IMR-90 (cell line): ENCODE results near the gene LTBP2. TPM values are rescaled to one million over a fixed set of nuclear protein-coding genes. Genes with fewer than 3 reads are reported as not detected.

Experiments
- ATAC-seq: fragments of 200-7000 bp; cut with Tn5 transposase; 2 replicates; pipeline ENCODE4 v1.9.1; 2020; ENCODE audit warnings: low read depth, mild to moderate bottlenecking, moderate library complexity
- BruUV-seq: library from RNA; stranded (reverse); fragments of 400-500 nt; replicated peaks from 2 replicates; lab custom pipeline; 2021; lab: Mats Ljungman, UMichigan
- CTCF ChIA-PET: fragments of 300-600 bp; formaldehyde crosslinking; extraction: SDS; loops from one replicate; lab custom pipeline; 2021; ENCODE audit warnings: antibody characterized with exemption; lab: Yijun Ruan, JAX
- POLR2A ChIA-PET: fragments of 300-600 bp; sonication (Branson Sonifier 250); formaldehyde crosslinking; loops from one replicate; lab custom pipeline; 2022; ENCODE audit warnings: antibody characterized with exemption; ENCODE audit not compliant: unreplicated experiment; lab: Charles Lee
- DNase-seq: peaks from one replicate; pipeline ENCODE4 v3.0.0; 2013
- H2AFZ ChIP-seq: replicated peaks from 2 replicates; pipeline ENCODE3; 2013; ENCODE audit warnings: low read length, mild to moderate bottlenecking; ENCODE audit not compliant: poor library complexity
- H2AK5ac ChIP-seq: 2 replicates; pipeline ENCODE4 v1.6.1; 2013; ENCODE audit warnings: low read depth, low read length, inconsistent platforms
- H2AK9ac ChIP-seq: replicated peaks from 2 replicates; pipeline ENCODE3; 2013; ENCODE audit warnings: mild to moderate bottlenecking, low read depth, low read length, moderate library complexity; ENCODE audit not compliant: poor library complexity
- H2BK120ac ChIP-seq: 2 replicates; pipeline ENCODE4 v1.6.1; 2013; ENCODE audit warnings: low read depth, low read length, inconsistent platforms
- H2BK15ac ChIP-seq: 3 replicates; pipeline ENCODE4 v1.6.1; 2013; ENCODE audit warnings: low read depth, low read length, inconsistent platforms
- H2BK20ac ChIP-seq: 2 replicates; pipeline ENCODE4 v1.6.1; 2013; ENCODE audit warnings: low read depth, mild to moderate bottlenecking, inconsistent platforms, low read length, moderate library complexity
- H2BK5ac ChIP-seq: 2 replicates; pipeline ENCODE4 v1.6.1; 2013; ENCODE audit warnings: mild to moderate bottlenecking, low read depth, low read length, inconsistent platforms; ENCODE audit not compliant: poor library complexity, severe bottlenecking
- H3K14ac ChIP-seq: replicated peaks from 2 replicates; pipeline ENCODE4 v1.6.1; 2013; ENCODE audit warnings: low read depth, low read length, inconsistent platforms
- H3K18ac ChIP-seq: 2 replicates; pipeline ENCODE4 v1.6.1; 2013; ENCODE audit warnings: low read depth, low read length, control low read depth
- H3K23ac ChIP-seq: 2 replicates; pipeline ENCODE4 v1.6.1; 2013; ENCODE audit warnings: low read depth, low read length, inconsistent platforms
- H3K27ac ChIP-seq: 2 replicates; pipeline ENCODE4 v1.5.1; 2013; ENCODE audit warnings: mild to moderate bottlenecking, control low read depth, low read length; ENCODE audit not compliant: insufficient read depth
- H3K27me3 ChIP-seq: 2 replicates; pipeline ENCODE4 v1.6.1; 2013; ENCODE audit warnings: low read length; ENCODE audit not compliant: control insufficient read depth, insufficient read depth
- H3K36me3 ChIP-seq: 2 replicates; pipeline ENCODE4 v1.6.1; 2013; ENCODE audit warnings: low read length, mixed read lengths; ENCODE audit not compliant: control insufficient read depth, insufficient read depth
- H3K4ac ChIP-seq: 2 replicates; pipeline ENCODE4 v1.6.1; 2013; ENCODE audit warnings: low read depth, low read length, inconsistent platforms
- H3K4me1 ChIP-seq: 2 replicates; pipeline ENCODE4 v1.6.1; 2013; ENCODE audit warnings: low read length, mixed read lengths; ENCODE audit not compliant: control insufficient read depth, insufficient read depth
- H3K4me2 ChIP-seq: 2 replicates; pipeline ENCODE4 v1.6.1; 2013; ENCODE audit warnings: low read depth, mild to moderate bottlenecking, control low read depth, low read length, moderate library complexity
- H3K4me3 ChIP-seq: 2 replicates; pipeline ENCODE4 v1.5.1; 2013; ENCODE audit warnings: low read depth, mild to moderate bottlenecking, control low read depth, low read length, moderate library complexity; ENCODE audit not compliant: insufficient read depth
- H3K56ac ChIP-seq: 2 replicates; pipeline ENCODE4 v1.6.1; 2013; ENCODE audit warnings: low read length, inconsistent platforms; ENCODE audit not compliant: insufficient read depth; ENCODE audit errors: extremely low read depth
- H3K79me1 ChIP-seq, 2 experiments: 2 replicates each; pipeline ENCODE4 v1.6.1; 2013; ENCODE audit warnings: low read length in 2 of 2, inconsistent platforms in 1 of 2, low read depth in 1 of 2
- H3K9ac ChIP-seq: 2 replicates; pipeline ENCODE4 v1.6.1; 2013; ENCODE audit warnings: low read depth, low read length, control low read depth
- H3K9me1 ChIP-seq: 2 replicates; pipeline ENCODE4 v1.6.1; 2013; ENCODE audit warnings: low read length, inconsistent platforms; ENCODE audit not compliant: insufficient read depth
- H3K9me3 ChIP-seq: 2 replicates; pipeline ENCODE4 v1.6.1; 2013; ENCODE audit warnings: low read length; ENCODE audit not compliant: control insufficient read depth, insufficient read depth
- H4K20me1 ChIP-seq: 2 replicates; pipeline ENCODE4 v1.6.1; 2013; ENCODE audit warnings: low read length, inconsistent platforms; ENCODE audit not compliant: insufficient read depth
- H4K5ac ChIP-seq: 2 replicates; pipeline ENCODE4 v1.6.1; 2013; ENCODE audit warnings: mild to moderate bottlenecking, low read depth, low read length, control low read depth
- H4K8ac ChIP-seq, 2 experiments: 2 replicates each; pipeline ENCODE4 v1.6.1; 2013; ENCODE audit warnings: low read depth in 2 of 2, low read length in 2 of 2, control low read depth in 1 of 2, inconsistent platforms in 1 of 2
- H4K91ac ChIP-seq: 2 replicates; pipeline ENCODE4 v1.6.1; 2013; ENCODE audit warnings: low read depth, low read length, inconsistent platforms; ENCODE audit not compliant: insufficient read depth
- BHLHE40 ChIP-seq: fragments of 150-350 bp; IDR thresholded peaks from 2 replicates; pipeline ENCODE4 v1.6.1; 2016; ENCODE audit warnings: mild to moderate bottlenecking, low read depth, low read length
- CEBPB ChIP-seq: IDR thresholded peaks from 2 replicates; pipeline ENCODE4 v1.6.1; 2012; ENCODE audit warnings: low read depth, low read length, improper control_type of control experiment
- CHD1 ChIP-seq: IDR thresholded peaks from 2 replicates; pipeline ENCODE4 v1.6.1; 2012; ENCODE audit warnings: low read depth, low read length, improper control_type of control experiment
- FOS ChIP-seq: fragments of 150-350 bp; IDR thresholded peaks from 2 replicates; pipeline ENCODE4 v1.6.1; 2016; ENCODE audit warnings: low read depth, low read length
- MAFK ChIP-seq: IDR thresholded peaks from 2 replicates; pipeline ENCODE4 v1.6.1; 2012; ENCODE audit warnings: low read depth, low read length, improper control_type of control experiment
- MAZ ChIP-seq: IDR thresholded peaks from 2 replicates; pipeline ENCODE4 v1.6.1; 2012; ENCODE audit warnings: low read depth, mild to moderate bottlenecking, low read length, improper control_type of control experiment, moderate library complexity, borderline replicate concordance
- MXI1 ChIP-seq: IDR thresholded peaks from 2 replicates; pipeline ENCODE4 v1.6.1; 2012; ENCODE audit warnings: low read depth, mild to moderate bottlenecking, low read length, moderate library complexity, borderline replicate concordance
- NFE2L2 ChIP-seq: fragments of 150-350 bp; IDR thresholded peaks from 2 replicates; pipeline ENCODE4 v1.6.1; 2016; ENCODE audit warnings: low read depth, mild to moderate bottlenecking, low read length
- POLR2A ChIP-seq: IDR thresholded peaks from 2 replicates; pipeline ENCODE4 v1.6.1; 2012; ENCODE audit warnings: mild to moderate bottlenecking, low read depth, low read length
- RAD21 ChIP-seq: IDR thresholded peaks from 2 replicates; pipeline ENCODE4 v1.6.1; 2012; ENCODE audit warnings: low read length, improper control_type of control experiment
- RCOR1 ChIP-seq: IDR thresholded peaks from 2 replicates; pipeline ENCODE4 v1.6.1; 2012; ENCODE audit warnings: mild to moderate bottlenecking, low read length, improper control_type of control experiment; ENCODE audit not compliant: insufficient replicate concordance
- RFX5 ChIP-seq: IDR thresholded peaks from 2 replicates; pipeline ENCODE4 v1.8.0; 2012; ENCODE audit warnings: low read depth, mild to moderate bottlenecking, low read length, moderate library complexity
- WGBS, 2 experiments: methylation state at CpG; one replicate each; pipeline versions ENCODE4 v1.1.5 to v1.1.7; 2013; ENCODE audit warnings: missing lambda C conversion rate in 2 of 2; ENCODE audit not compliant: insufficient read length in 1 of 2; ENCODE audit errors: extremely low coverage in 2 of 2; 5-methylcytosine and 5-hydroxymethylcytosine counted together
- dilution Hi-C: fragments of 300-500 bp; cut with HindIII; formaldehyde crosslinking; loops from one replicate; pipeline ENCODE4 v1.14.3; 2018; ENCODE audit warnings: low sequenced_read_pairs; ENCODE audit not compliant: unreplicated experiment
- in situ Hi-C: fragments of 300-500 bp; cut with MboI; formaldehyde crosslinking; loops from 3 replicates; pipeline ENCODE4 v1.14.3; 2019; ENCODE audit warnings: low sequenced_read_pairs, inconsistent platforms, mixed read lengths
- intact Hi-C: fragments of 100-400 bp; cut with micrococcal nuclease; formaldehyde crosslinking; loops from 2 replicates; pipeline ENCODE4 v1.10.0; 2022
- polyA plus RNA-seq, 3 experiments: library from polyadenylated mRNA; depleted of rRNA; stranded (reverse); fragments of >200 nt; gene quantifications; 2 replicates each; pipeline ENCODE4 v1.2.3, GENCODE V29; 2012; ENCODE audit warnings: low replicate concordance in 1 of 3
- total RNA-seq: library from RNA; depleted of rRNA; stranded (reverse); fragments of >200 nt; gene quantifications from 2 replicates; pipeline ENCODE4 v1.2.3, GENCODE V29; 2012
- TF ChIP-seq, protein P1 (sequence below): fragments of 150-350 bp; IDR thresholded peaks from 2 replicates; pipeline ENCODE4 v1.6.1; 2017; ENCODE audit warnings: mild to moderate bottlenecking, antibody characterized with exemption, low read length, low read depth

The LTBP2 gene
- total and polyA plus RNA-seq, 2 of the 4 experiments (the other 2 are of a cell fraction) = 23.8 to 79.3 TPM

DNA sequence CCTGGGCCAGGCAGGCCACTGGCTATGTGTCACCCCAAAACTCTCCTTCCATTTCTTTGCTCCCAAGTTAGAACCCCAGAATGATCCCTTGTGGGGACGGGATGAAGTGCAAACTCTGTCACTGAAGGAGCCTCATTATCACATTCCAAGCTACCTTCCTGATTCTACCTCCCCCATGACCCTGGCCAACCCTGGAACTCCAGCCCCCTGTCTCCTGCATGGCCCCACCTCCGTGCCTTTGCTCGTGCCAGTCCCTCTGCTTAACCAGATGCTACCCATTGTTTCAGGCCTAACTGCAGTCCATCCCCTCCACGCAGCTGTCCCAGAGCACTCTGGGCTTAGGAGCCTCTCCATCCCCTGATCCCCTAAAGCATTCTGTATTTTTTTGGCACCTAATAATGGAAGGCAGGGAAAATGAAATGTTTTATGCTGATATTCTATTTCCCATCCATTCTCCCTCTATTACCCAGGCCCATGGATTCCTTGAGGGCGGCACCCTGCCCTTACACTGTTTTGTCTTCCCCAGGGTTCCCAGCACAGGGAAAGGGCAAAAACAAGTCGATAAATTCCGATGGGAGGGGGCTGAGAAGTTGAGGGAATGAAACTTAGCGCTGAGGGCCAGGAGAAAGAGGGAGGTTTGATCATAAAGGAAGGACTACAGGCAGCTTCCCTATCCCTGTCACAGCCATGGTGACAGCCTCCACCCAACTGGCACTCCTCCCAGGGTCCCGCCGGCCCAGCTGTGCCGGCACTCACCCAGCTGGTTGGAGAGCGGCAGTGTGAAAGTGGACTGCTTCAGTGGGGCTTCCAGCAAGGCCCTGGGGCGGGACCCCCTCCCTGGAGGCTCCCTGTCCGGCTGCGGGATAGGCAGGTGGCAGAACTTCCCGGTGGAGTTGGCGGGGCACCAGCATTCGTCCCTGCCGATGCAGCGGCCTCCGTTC lies 60.3 kb downstream of the LTBP2 start:
- no peak overlapping the region for H2BK15ac ChIP-seq
- no peak overlapping the region for H2BK5ac ChIP-seq
- no peaks in the 10 kb centered on the region for H4K20me1 ChIP-seq
- POLR2A ChIA-PET = no interaction called here
- peak overlapping the region; percentile 35; the same call in 1 of the 2 replicates for H4K5ac ChIP-seq
- in situ Hi-C loops (no loop called here), dilution Hi-C loops (no loop called here), intact Hi-C loops (no loop called here)
- no peak overlapping the region for H3K27ac ChIP-seq
- peaks cover 24% of the 10 kb centered on the region for H3K4me1 ChIP-seq
- WGBS, 2 experiments = 49% methylated on average over 12 of the region's 21 CpGs; no CpG with 5 or more reads in 1 of the 2 experiments
- H3K79me1 ChIP-seq = peaks cover 0 to 24% of the 10 kb centered on the region in 2 experiments; a peak in 2 of 4 replicates
- H3K4me2 ChIP-seq = no peak overlapping the region
- ATAC-seq = no peak; the same call in 1 of the 2 replicates
- no peaks in the 10 kb centered on the region for H3K9me3 ChIP-seq
- peaks cover 13% of the 10 kb centered on the region for H3K9me1 ChIP-seq
- H3K18ac ChIP-seq = no peak overlapping the region
- no peak overlapping the region for H3K9ac ChIP-seq
- H4K8ac ChIP-seq = peak overlapping the region in 1 of 2 experiments; percentile 56; a peak in 1 of 4 replicates
- no peaks in the 10 kb centered on the region for H3K27me3 ChIP-seq
- H2BK20ac ChIP-seq = peak overlapping the region; percentile 5
- 0 out of 2 replicates have a peak overlapping the region, but pooled peaks have one; percentile 32 for H3K23ac ChIP-seq
- H3K14ac ChIP-seq = peak overlapping the region; percentile 16; the same call in 1 of the 2 replicates
- H3K4me3 ChIP-seq = no peak overlapping the region
- peak overlapping the region; percentile 22 for H2AK9ac ChIP-seq
- DNase-seq = no peak
- peaks cover 4% of the 10 kb centered on the region; the same call in 1 of the 2 replicates for H3K36me3 ChIP-seq
- CTCF ChIA-PET = no interaction called here
- peak overlapping the region; percentile 61 for H2AK5ac ChIP-seq
- peak overlapping the region; percentile 58 for H3K4ac ChIP-seq
- H2BK120ac ChIP-seq = no peak overlapping the region
- TF ChIP-seq RCOR1 (no peak), BHLHE40 (no peak), POLR2A (no peak), MAZ (no peak), FOS (no peak), RAD21 (no peak), NFE2L2 (no peak), CHD1 (no peak), RFX5 (no peak), CEBPB (no peak), MAFK (no peak), MXI1 (no peak)
- TF ChIP-seq, protein P1, sequence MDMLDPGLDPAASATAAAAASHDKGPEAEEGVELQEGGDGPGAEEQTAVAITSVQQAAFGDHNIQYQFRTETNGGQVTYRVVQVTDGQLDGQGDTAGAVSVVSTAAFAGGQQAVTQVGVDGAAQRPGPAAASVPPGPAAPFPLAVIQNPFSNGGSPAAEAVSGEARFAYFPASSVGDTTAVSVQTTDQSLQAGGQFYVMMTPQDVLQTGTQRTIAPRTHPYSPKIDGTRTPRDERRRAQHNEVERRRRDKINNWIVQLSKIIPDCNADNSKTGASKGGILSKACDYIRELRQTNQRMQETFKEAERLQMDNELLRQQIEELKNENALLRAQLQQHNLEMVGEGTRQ = no peak
- H4K91ac ChIP-seq = 0 out of 2 replicates have a peak overlapping the region, but pooled peaks have one; percentile 18
- BruUV-seq = no TSS peak
- H3K56ac ChIP-seq = no peak overlapping the region
- no peak overlapping the region for H2AFZ ChIP-seq
